Stimulated activated CD8-positive, alpha-beta memory T cell treated with anti-CD3 and anti-CD28 coated beads, Interleukin-2, amount 100 ng/mL, for 48 hours (primary cell): Measurements from ENCODE around the gene ZNF655.

Experiments
- DNase-seq, 2 donors: peaks; one replicate each; pipeline ENCODE4 v3.0.0-alpha.2; 2020; ENCODE audit warnings: low read depth in 2 of 2

The ZNF655 gene

DNA sequence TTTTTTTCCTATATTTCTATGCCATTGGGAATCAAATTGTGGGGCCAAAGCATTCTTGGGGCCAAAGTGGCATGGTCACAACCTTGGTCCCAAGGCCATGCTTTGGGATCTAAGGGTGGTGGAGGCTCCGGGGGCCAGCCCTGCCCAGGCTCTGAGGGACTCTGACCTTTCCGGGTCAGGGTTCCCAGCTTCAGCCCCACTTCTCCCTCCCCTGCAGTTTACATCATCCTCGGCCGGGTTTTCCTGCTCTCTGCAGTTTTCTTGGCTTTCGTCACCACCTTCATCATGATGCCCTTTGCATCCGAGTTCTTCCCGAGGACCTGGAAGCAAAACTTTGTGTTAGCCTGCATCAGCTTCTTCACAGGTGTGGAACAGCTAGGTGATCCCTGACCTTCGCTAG, 48.1 kb downstream of the ZNF655 start:
- no peak for DNase-seq

DNA sequence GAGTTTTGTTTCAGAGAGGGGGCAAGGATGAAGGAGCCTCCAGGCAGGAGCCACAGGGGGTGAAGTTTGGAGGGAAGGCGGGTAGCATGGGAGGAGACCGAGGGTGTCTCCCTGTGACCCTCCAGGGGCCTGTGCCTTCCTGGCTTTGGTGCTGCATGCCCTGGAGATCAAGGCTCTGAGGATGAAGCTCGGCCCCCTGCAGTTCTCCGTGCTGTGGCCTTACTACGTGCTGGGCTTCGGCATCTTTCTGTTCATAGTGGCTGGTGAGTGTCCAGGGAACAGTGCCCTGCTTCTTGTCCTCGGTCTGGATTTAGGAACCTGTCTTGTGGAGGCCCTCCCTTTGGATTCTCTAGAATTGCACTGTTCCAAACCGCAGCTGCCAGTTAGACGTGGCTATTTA, 49.1 kb downstream of the ZNF655 start:
- DNase-seq: no peak

DNA sequence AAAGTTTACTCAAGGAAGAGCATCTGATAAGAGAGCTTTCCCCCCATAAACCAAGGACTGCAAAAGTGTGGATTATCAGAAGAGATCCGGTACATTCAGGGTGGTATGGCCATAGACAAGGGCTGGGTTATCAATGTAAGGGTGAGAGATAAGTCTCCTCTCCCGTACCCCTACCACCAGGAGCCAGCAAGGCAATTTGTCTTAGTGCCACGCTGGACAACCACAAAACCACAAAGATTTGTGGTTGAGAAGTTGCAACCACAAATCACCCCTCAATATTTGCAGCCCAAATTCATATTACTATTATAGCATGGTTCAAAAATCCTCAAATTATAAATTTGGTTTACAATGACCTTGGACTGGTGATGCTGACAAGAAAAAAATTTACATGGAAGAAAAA, 56.1 kb downstream of the ZNF655 start:
- no peak for DNase-seq

DNA sequence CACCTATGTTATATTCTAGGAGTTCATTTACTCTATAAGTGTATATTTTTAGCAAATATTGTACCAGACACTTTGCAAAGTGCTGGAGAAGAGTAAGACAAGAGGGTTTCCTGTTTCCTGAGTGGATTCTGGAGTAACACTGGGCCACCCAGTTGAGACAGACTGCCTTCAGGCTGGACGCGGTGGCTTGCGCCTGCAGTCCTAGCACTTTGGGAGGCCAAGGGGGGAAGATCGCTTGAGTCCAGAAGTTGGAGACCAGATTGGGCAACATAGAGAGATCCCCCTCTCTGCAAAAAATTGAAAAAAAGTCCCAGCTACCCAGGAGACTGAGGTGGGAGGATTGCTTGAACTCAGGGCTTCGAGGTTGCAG, 57.5 kb downstream of the ZNF655 start:
- DNase-seq: no peak

DNA sequence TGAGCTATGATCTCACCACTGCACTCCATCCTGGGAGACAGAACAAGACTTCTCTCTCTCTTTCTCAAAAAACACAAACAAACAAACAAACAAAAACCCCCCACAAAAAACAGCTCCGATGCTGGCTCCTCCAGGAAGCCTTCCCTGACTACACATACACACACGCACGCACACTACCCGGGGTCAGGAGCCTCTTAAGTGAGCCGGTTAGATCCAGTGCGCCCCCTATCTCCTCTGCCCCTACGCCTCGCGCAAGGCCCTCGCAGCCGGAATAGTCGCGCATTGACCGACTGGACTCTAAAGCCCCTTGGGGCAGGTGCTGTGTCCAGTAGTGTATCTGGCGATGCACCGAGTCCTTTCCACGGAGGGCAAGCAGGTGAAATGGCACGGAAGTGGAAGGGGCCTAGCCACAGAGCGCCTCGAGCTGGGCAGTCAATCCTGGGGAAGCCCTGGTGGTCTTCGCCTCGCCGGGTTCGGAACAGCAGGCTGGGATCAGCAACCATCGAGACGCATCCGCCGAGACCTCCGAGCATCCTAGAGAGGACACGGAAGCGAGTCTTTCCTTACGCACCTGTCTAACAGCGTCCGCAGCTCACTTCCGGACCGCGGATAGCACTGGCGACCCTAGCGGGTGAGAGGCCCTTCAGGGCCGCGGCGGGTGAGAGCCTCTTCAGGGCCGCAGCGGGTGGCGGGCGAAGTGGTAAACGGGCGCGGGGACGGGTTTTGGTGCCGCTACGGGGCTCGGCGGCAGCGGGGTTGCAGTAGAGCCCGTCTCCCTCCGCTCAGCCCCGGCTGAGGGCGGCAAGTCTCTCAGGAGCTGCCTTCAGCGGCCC, 58.1 kb downstream of the ZNF655 start, which contains the start of gene ZSCAN25:
Gene ZSCAN25, plus strand, starts transcription at position 588 of the 833 bp plus-strand sequence. CDS start 2,661 bp downstream, outside the sequence.
- DNase-seq: peak; percentile 72 to 84

DNA sequence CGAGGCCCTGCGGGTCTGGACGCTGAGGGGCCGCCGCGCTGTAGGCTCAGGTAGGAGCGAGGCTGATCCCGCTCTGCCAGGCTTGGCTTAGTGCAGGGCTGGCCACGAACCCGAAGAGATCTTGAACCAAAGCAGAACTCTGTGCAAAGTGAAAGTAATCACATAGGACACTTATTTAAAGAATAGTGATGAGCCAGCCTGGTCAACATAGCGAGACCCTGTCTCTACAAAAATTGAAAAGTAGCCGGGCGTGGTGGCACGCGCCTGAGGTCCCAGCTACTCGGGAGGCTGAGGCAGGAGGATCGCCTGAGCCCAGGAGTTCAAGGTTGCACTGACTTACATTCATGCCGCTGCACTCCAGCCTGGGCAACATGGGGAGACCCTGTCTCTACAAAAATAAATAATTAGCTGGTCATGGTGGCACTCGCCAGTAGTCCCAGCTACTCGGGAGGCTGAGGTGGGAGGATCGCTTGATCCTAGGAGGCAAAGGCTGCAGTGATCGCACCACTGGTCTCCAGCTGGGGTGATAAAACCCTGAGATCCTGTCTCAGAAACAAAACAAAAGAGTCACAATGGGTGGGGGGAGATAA, 58.8 kb downstream of the ZNF655 start:
- DNase-seq: no peak

DNA sequence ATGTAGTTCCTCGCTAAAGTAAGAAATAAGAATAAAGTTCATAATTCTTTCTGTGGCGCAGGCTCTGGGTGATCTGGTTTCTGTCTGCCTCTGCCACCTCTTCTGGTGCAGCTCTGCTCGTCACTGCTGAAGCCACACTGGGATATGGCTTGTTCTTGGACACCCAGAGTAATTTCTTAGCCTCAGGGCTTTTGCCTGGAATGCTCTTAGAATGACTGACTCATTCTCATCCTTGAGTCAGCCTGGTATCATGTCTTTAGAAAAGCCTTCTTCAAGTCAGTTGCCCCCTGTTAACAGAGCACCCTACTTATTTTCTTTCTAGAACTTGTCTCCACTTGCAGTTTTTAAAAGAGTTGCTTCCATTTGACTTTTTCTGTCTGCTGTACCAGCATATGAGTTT, 60.3 kb downstream of the ZNF655 start:
- no peak for DNase-seq

DNA sequence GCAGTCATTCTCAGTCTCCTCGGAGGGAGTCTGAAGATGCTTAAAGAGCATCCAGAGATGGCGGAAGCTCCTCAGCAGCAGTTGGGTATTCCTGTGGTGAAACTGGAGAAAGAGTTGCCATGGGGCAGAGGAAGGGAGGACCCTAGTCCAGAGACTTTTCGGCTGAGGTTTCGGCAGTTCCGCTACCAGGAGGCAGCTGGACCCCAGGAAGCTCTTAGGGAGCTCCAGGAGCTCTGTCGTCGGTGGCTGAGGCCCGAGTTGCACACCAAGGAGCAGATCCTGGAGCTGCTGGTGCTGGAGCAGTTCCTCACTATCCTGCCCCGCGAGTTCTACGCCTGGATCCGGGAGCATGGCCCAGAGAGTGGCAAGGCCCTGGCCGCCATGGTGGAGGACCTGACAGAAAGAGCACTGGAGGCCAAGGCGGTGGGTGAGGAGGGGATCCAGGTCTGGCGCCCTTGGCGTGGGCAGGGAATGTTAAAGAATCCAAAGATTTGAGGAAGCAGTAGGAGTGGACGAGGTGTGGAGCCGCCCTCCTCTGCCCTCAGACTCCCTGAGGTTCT, 61.2 kb downstream of the ZNF655 start:
- no peak for DNase-seq

DNA sequence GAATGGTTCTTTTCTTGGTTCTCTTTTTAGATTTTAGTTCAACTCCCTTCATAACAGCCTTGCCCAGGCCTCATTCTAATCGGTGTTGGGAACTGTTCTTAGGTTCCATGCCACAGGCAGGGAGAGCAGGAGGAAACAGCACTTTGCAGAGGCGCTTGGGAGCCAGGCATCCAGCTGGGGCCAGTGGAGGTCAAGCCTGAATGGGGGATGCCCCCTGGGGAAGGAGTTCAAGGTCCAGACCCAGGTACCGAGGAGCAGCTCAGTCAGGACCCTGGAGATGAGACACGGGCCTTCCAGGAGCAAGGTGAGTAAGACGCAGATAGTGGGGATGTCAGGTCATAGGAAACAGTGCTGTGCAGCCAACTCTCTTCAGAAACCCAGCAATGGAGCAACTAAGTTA, 62.8 kb downstream of the ZNF655 start:
- DNase-seq: no peak

DNA sequence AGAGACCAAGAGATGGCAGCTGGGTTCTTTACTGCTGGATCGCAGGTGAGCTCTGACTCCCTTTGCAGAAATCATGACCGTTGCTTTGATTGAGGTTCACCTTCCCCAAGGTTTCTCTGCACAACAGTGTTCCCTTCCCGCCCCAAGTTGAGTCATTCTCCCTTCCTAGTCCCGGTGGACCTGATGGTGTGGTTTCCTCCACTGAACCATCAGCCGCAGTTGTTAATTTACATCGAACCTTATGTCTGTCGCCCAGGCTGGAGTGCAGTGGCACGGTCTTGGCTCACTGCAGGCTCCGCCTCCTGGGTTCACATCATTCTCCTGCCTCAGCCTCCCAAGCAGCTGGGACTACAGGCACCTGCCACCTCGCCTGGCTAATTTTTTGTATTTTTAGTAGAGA, 64.2 kb downstream of the ZNF655 start:
- no peak for DNase-seq

DNA sequence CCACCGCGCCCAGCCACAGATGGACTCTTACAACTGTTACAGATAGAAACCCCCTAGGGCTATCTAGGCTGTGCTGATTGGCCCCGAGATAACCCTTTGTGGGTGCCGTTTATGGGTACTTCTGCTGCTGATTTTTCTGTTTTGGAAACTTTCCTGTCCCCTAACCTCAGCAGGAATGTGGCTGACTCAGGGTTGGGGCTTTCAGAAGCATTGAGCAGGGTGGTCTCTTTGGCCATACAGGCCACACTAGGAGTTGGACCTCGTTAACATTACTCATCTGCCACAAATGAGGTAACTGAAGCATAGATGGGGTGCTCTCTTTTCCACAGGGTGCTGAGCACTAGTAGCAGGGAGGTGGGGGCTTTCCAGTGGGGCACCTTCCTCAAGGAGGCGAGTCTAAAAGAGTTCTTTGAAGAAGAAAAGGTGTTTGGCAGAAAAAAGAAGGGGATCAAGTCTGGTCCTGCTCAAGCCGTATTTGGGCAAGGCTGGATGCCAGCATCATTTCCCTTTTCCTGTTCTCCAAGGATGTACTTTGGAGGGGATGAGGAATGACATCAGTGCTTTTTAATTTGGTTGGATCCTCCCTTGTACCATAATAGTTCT, 64.8 kb downstream of the ZNF655 start:
- DNase-seq: peak in 1 of 2 donors; percentile 39

DNA sequence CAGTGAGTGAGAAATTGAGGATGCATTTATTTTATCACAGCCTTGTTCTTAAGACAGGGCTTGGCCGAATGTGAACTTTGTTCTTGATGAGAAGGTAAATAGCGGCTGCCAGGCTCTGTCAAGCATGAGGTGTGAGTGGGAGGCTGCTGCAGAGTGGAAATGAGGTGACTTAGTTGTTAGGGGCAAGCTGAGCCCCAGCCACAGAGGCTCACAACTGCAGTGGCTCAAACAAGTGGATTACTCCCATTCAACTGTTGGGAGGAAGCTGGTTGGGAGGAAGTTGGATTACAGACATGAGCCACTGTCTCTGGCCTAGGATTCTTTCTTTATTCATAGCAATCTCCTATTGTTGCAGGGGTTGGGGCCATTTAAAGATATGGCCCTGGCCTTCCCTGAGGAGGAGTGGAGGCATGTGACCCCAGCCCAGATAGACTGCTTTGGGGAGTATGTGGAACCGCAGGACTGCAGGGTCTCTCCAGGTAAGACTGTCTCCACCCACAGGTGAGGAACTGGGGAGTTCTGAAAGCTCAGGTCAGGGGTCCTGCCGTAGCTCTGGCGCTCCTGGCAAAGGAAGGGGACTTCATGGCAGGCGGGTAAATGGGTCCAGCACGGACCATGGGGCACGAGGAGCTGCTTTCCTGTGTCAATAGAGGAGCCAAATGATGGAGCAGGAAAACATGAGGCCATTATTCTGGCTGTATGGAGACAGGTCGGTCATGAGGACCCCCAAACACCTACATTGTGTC, 65.4 kb downstream of the ZNF655 start:
- DNase-seq: peak in 1 of 2 donors; percentile 28

DNA sequence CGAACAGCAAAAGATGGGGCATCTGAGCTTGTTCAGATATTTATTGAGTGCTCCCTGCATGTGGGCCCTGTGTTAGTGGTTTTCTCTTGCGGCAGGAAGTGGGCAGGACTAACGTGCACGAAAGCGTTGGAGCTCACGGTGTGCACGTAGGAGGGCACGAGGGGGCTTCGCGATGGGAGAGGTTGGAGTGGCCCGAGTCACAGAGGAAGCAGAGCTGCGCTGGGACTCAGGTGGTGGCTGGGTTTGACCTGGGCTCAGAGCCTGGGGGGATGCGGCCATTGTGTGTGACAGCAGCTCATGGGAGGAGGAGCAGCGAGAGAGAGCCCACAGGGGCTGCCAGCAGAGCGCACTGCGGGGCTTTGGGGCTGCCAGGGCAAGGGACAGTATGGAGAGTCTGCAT, 66.0 kb downstream of the ZNF655 start:
- DNase-seq: peak; percentile 67 to 69

DNA sequence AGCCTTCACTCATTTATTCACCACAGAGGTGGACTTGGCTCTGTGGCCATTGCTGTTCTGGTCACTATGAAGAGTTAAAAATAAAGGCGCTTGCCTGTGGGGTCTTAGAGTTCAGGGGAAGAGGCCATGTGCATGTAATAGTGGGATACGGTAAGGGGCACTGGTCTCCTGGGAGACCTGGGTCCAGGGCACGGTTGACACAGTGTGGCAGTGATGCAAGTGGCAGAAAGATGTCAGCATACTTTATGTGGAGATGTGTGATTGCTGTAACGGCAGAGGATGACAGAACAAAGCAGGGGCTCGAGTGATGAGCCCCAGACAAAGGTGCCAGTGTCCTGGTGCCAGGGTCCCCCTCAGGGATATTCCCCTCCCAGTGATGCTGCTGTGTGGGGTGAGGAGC, 66.9 kb downstream of the ZNF655 start:
- no peak for DNase-seq

DNA sequence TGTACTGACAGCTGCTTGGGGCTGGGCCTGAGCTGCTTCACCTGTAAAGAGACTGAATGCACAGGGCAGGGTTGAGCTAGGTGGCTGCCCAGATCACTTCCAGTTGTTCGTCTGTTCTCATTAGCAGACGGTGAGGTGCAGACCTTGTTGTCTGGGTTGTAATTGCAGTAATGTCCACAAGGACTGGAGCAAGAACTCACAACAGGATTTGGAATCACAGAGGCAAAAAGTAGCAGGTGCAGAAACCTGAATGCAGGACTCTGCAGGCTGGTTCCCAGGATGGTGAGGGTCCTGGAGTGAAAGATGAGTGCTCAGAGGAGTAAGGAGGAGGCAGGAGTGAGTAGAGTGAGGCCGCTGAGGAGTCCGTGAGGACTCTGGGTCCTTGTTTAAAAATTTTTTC, 67.5 kb downstream of the ZNF655 start:
- no peak for DNase-seq
